ENCODE data around the gene SPAG4.

DNA sequence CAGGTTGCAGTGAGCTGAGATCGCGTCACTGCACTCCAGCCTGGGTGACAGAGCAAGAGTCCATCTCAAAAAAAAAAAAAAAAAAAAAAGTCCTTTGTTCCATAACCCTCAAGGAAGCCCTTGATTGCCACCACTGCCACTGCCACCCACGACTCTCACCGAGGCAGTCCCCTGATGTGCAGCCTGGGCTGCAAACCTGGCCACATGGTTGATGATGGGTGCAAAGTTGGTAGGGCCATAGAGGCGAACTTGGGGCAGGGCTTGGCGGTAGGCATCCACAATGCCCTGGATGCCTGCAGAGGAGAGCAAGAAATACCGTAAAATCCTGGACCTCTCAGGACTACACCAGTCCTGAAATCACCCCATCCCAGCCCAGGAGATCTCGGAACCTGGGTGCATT is 11.5 kb downstream of the SPAG4 start:
- TF ChIP-seq CTCF (IDR thresholded peaks at IDR 0.05) (no peak), POLR2A (IDR thresholded peaks at IDR 0.05) (no peak)
